HCT116 (cell line): ENCODE results near the gene MYCBP2. TPM values are rescaled to one million over a fixed set of nuclear protein-coding genes. Genes with fewer than 3 reads are reported as not detected.
A peak's percentile ranks its signal among the peaks of the same experiment; 100 is the strongest.

Source experiments
- ATAC-seq: fragments of 200-7000 bp; cut with Tn5 transposase; 2 replicates; pipeline ENCODE4 v1.9.1; 2020; ENCODE audit warnings: mild to moderate bottlenecking, moderate library complexity
- BruUV-seq: library from RNA; stranded (reverse); fragments of 400-500 nt; replicated peaks from 2 replicates; lab custom pipeline; 2021; lab: Mats Ljungman, UMichigan
- CTCF ChIA-PET: fragments of 300-600 bp; sonication (Branson Sonifier 250); formaldehyde crosslinking; loops from one replicate; lab custom pipeline; 2021; ENCODE audit warnings: antibody characterized with exemption; lab: Charles Lee
- POLR2A ChIA-PET: fragments of 300-600, 350-600 bp; sonication (Branson Sonifier 250); formaldehyde crosslinking; loops from one replicate; lab custom pipeline; 2021; ENCODE audit warnings: antibody characterized with exemption; lab: Charles Lee
- RAD21 ChIA-PET, 2 experiments: fragments of 300-600 bp; sonication (Branson Sonifier 250); formaldehyde crosslinking; loops; one replicate each; lab custom pipeline; 2023; ENCODE audit warnings: low total read pairs in 2 of 2; ENCODE audit not compliant: uncharacterized antibody in 2 of 2, unreplicated experiment in 2 of 2, low non-redundant PET in 1 of 2; lab: Charles Lee
- DNase-seq: peaks from one replicate; pipeline ENCODE4 v3.0.0-alpha.2; 2010; ENCODE audit warnings: low read depth, low spot score
- H2AFZ ChIP-seq: fragments of 200-600 bp; shearing (Covaris generic), sonication (generic); 2 replicates; pipeline ENCODE4 v1.6.1; 2017; ENCODE audit warnings: low read depth, mixed run types, mixed read lengths, antibody characterized with exemption, low read length; ENCODE audit not compliant: poor library complexity, severe bottlenecking
- H3K27ac ChIP-seq: 2 replicates; pipeline ENCODE4 v1.5.1; 2012; ENCODE audit warnings: low read depth, low read length
- H3K27me3 ChIP-seq: fragments of 200-600 bp; sonication (generic); 2 replicates; pipeline ENCODE4 v1.6.1; 2016; ENCODE audit warnings: mixed run types, low read length, mixed read lengths; ENCODE audit not compliant: insufficient read depth
- H3K36me3 ChIP-seq, 2 experiments: fragments of 200-500 bp in 1 of 2; fragments of 200-600 bp in 1 of 2; sonication (Bioruptor generic) in 1 of 2; sonication (generic) in 1 of 2; 2 replicates each; pipeline versions ENCODE4 v1.5.1 to v1.6.1; 2014 to 2016; ENCODE audit warnings: low read length in 2 of 2, inconsistent platforms in 1 of 2, mixed read lengths in 1 of 2, mixed run types in 1 of 2; ENCODE audit not compliant: insufficient read depth in 2 of 2, control insufficient read depth in 1 of 2
- H3K4me1 ChIP-seq, 2 experiments: fragments of 200-600 bp in 1 of 2; sonication (generic) in 1 of 2; 2 replicates each; pipeline versions ENCODE4 v1.5.1 to v1.6.1; 2012 to 2017; ENCODE audit warnings: low read length in 2 of 2, inconsistent platforms in 1 of 2, mild to moderate bottlenecking in 1 of 2, mixed read lengths in 1 of 2, mixed run types in 1 of 2, moderate library complexity in 1 of 2; ENCODE audit not compliant: insufficient read depth in 2 of 2, control insufficient read depth in 1 of 2
- H3K4me2 ChIP-seq: fragments of 200-600 bp; sonication (generic); 2 replicates; pipeline ENCODE4 v1.6.1; 2017; ENCODE audit warnings: mixed run types, low read length, mixed read lengths
- H3K4me3 ChIP-seq, 2 experiments: fragments of 200-600 bp in 1 of 2; sonication (generic) in 1 of 2; replicated peaks in 1 of 2; 2 replicates each; pipeline ENCODE4 v1.5.1; 2011 to 2016; ENCODE audit warnings: low read length in 2 of 2, control low read depth in 1 of 2, low read depth in 1 of 2, mild to moderate bottlenecking in 1 of 2, mixed read lengths in 1 of 2, mixed run types in 1 of 2
- H3K79me2 ChIP-seq: fragments of 200-600 bp; sonication (generic); 2 replicates; pipeline ENCODE4 v1.6.1; 2017; ENCODE audit warnings: mild to moderate bottlenecking, mixed run types, low read length, moderate library complexity, mixed read lengths; ENCODE audit not compliant: insufficient read depth
- H3K9ac ChIP-seq: fragments of 200-600 bp; sonication (generic); 2 replicates; pipeline ENCODE4 v1.6.1; 2016; ENCODE audit warnings: low read length, mixed read lengths
- H3K9me2 ChIP-seq: fragments of 200-600 bp; sonication (generic), shearing (Covaris generic); 2 replicates; pipeline ENCODE4 v1.6.1; 2017; ENCODE audit warnings: mixed run types, mild to moderate bottlenecking, moderate library complexity; ENCODE audit not compliant: insufficient read depth
- H3K9me3 ChIP-seq, 2 experiments: fragments of 200-500 bp in 1 of 2; fragments of 200-600 bp in 1 of 2; sonication (Bioruptor generic) in 1 of 2; sonication (generic) in 1 of 2; 2 replicates each; pipeline ENCODE4 v1.6.1; 2014 to 2017; ENCODE audit warnings: low read length in 2 of 2, mixed read lengths in 2 of 2, inconsistent platforms in 1 of 2, low read depth in 1 of 2, mild to moderate bottlenecking in 1 of 2, mixed run types in 1 of 2, moderate library complexity in 1 of 2; ENCODE audit not compliant: control insufficient read depth in 1 of 2, insufficient read depth in 1 of 2
- H4K20me1 ChIP-seq: fragments of 200-600 bp; sonication (generic), shearing (Covaris generic); 2 replicates; pipeline ENCODE4 v1.6.1; 2017; ENCODE audit warnings: mixed run types, mild to moderate bottlenecking, moderate library complexity; ENCODE audit not compliant: insufficient read depth
- CEBPB ChIP-seq: IDR thresholded peaks from 2 replicates; pipeline ENCODE4 v1.6.1; 2012; ENCODE audit warnings: low read depth
- EGR1 ChIP-seq: IDR thresholded peaks from 2 replicates; pipeline ENCODE4 v1.6.1; 2012; ENCODE audit warnings: low read depth
- EZH2phosphoT487 ChIP-seq: fragments of 200-600 bp; IDR thresholded peaks from 2 replicates; pipeline ENCODE4 v1.6.1; 2018; ENCODE audit warnings: antibody characterized with exemption, borderline replicate concordance
- POLR2A ChIP-seq: IDR thresholded peaks from 2 replicates; pipeline ENCODE4 v1.7.0; 2011; ENCODE audit warnings: borderline replicate concordance; ENCODE audit not compliant: insufficient read depth, insufficient read length; ENCODE audit errors: extremely low read depth
- POLR2AphosphoS5 ChIP-seq: IDR thresholded peaks from 2 replicates; pipeline ENCODE4 v1.6.1; 2011; ENCODE audit warnings: mild to moderate bottlenecking, low read depth, low read length, moderate library complexity
- RAD21 ChIP-seq: IDR thresholded peaks from 2 replicates; pipeline ENCODE4 v1.6.1; 2012; ENCODE audit warnings: low read depth, mild to moderate bottlenecking
- SIN3A ChIP-seq: IDR thresholded peaks from 2 replicates; pipeline ENCODE4 v1.6.1; 2012; ENCODE audit warnings: low read depth
- SP1 ChIP-seq: IDR thresholded peaks from 2 replicates; pipeline ENCODE4 v1.6.1; 2012; ENCODE audit warnings: low read depth
- SRF ChIP-seq: IDR thresholded peaks from 2 replicates; pipeline ENCODE4 v1.6.1; 2012; ENCODE audit warnings: low read depth
- TCF7L2 ChIP-seq: IDR thresholded peaks from 2 replicates; pipeline ENCODE4 v1.7.0; 2011; ENCODE audit warnings: borderline replicate concordance, inconsistent platforms; ENCODE audit not compliant: insufficient read depth, insufficient read length; ENCODE audit errors: extremely low read depth
- YY1 ChIP-seq: IDR thresholded peaks from 2 replicates; pipeline ENCODE4 v1.6.1; 2011; ENCODE audit warnings: low read length, low read depth, moderate library complexity, mild to moderate bottlenecking; ENCODE audit not compliant: insufficient replicate concordance; ENCODE audit errors: extremely low read depth
- ZFX ChIP-seq: fragments of 450-650 bp; IDR thresholded peaks from 2 replicates; pipeline ENCODE4 v1.6.1; 2017
- intact Hi-C: fragments of 100-400 bp; cut with micrococcal nuclease; formaldehyde crosslinking; loops from 2 replicates; pipeline ENCODE4 v1.10.0; 2022
- total RNA-seq: library from RNA; stranded (reverse); gene quantifications from one replicate; pipeline ENCODE4 v1.2.1, GENCODE V29; 2021; ENCODE audit not compliant: unreplicated experiment
- TF ChIP-seq, protein P1 (sequence below): IDR thresholded peaks from 2 replicates; pipeline ENCODE4 v1.6.1; 2011; ENCODE audit warnings: mild to moderate bottlenecking, low read length, moderate library complexity; ENCODE audit not compliant: insufficient replicate concordance; ENCODE audit errors: extremely low read depth

MYCBP2 gene
- total RNA-seq, 1 experiment from 2014 or later = 48.5 TPM

DNA sequence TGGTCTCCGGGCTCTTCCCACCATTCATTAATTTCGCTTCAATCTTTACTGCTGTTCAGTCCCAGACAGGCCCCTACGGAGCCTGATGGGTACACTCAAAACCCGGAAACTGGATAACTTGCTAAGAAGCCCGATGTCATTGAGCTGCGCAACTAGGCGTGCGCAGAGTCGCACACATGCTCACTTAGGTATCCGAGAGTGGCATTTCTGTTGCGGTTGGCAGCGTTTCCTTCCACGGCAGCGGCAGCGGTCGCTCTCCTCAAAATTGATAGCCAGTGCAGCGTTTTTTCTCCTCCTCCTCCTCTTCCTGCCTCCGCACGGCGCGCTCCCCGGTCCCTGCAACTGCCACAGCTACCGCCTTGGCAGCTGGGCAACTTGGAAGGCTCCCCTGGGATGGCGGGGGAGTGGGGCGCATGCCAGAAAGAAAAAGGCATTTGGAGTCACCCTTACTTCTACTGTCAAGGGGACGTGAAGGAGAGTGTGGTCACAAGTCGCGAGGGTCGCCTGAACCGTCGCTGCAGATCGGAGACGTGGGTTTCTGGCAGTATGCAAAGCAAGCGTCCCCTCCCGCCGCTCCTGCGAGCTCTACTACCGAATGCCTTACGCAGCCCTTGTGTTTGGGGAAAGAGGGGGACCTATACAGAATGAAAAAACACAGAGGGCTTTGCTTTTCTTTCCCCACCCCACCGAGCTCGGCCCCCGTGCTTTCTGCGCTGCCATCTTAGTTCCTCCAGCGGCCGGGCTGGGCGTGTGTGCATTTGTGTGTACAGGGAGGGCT lies 2.4 kb upstream of the MYCBP2 start:
- ATAC-seq = peak; percentile 77
- CTCF ChIA-PET = interaction anchor here (1.7 to 2.0 kb wide), 2 partner anchors 12 to 150 kb away, joined by 4 to 6 read pairs; no protein-coding TSS in a partner anchor

More for the DNA sequence above, 2.4 kb upstream of the MYCBP2 start:
- Histone ChIP-seq H3K9me3 (no peaks in the 10 kb centered on the region), H3K4me3 (peak overlapping the region; percentile 80 to 92), H2AFZ (peak overlapping the region; percentile 90), H3K36me3 (no peaks in the 10 kb centered on the region), H3K4me1 (peaks cover 24 to 35% of the 10 kb centered on the region in 2 experiments), H3K79me2 (peaks cover 22% of the 10 kb centered on the region), H3K4me2 (peak overlapping the region; percentile 77), H3K27me3 (peaks cover 7% of the 10 kb centered on the region; the same call in 1 of the 2 replicates), H3K27ac (peak overlapping the region; percentile 93), H3K9ac (peak overlapping the region; percentile 82), H4K20me1 (0 out of 2 replicates have a peak, but pooled peaks cover 7% of the 10 kb centered on the region), H3K9me2 (no peaks in the 10 kb centered on the region)
- ChIA-PET POLR2A (interaction anchor here (0.8 to 1.6 kb wide), 2 partner anchors 148 to 149 kb away, joined by 3 read pairs; no protein-coding TSS in a partner anchor), RAD21 (interaction anchor here in 1 of 2 experiments (1.2 kb wide), 1 partner anchor 149 kb away, joined by 6 read pairs; no protein-coding TSS in a partner anchor)
- TSS peak; percentile 59 for BruUV-seq
- peak; percentile 95 for DNase-seq
- TF ChIP-seq SIN3A (no peak), RAD21 (no peak), ZFX (no peak), SP1 (no peak), POLR2AphosphoS5 (peak; percentile 84), EGR1 (no peak), CEBPB (no peak), TCF7L2 (peak; percentile 33), YY1 (peak; percentile 76), SRF (no peak), POLR2A (peak; percentile 79), EZH2phosphoT487 (no peak)
- TF ChIP-seq, protein P1, sequence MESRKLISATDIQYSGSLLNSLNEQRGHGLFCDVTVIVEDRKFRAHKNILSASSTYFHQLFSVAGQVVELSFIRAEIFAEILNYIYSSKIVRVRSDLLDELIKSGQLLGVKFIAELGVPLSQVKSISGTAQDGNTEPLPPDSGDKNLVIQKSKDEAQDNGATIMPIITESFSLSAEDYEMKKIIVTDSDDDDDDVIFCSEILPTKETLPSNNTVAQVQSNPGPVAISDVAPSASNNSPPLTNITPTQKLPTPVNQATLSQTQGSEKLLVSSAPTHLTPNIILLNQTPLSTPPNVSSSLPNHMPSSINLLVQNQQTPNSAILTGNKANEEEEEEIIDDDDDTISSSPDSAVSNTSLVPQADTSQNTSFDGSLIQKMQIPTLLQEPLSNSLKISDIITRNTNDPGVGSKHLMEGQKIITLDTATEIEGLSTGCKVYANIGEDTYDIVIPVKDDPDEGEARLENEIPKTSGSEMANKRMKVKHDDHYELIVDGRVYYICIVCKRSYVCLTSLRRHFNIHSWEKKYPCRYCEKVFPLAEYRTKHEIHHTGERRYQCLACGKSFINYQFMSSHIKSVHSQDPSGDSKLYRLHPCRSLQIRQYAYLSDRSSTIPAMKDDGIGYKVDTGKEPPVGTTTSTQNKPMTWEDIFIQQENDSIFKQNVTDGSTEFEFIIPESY = peak; percentile 66
- intact Hi-C loops = loop anchor here (5.0 to 10.0 kb wide), 2 partner anchors 238 to 305 kb away; partner anchors contain the start of gene FBXL3
